Activated CD4-positive, alpha-beta T cell treated with anti-CD3 and anti-CD28 coated beads, Interleukin-2, amount 50 U/mL, for 48 hours (primary cell): Measurements from ENCODE around the gene TMEM245.
"Not testable (repeated sequence)": the region's sequence is repeated elsewhere in the genome, so short reads cannot be mapped to it uniquely, and the experiment has no call there.

Experiments used
- DNase-seq, 2 experiments: peaks; one replicate each; pipeline ENCODE4 v3.0.0-alpha.2; 2020

Gene TMEM245

GRCh38 chr9:108972626-108973209, 147.0 kb downstream of the TMEM245 start:
- no peak for DNase-seq

GRCh38 chr9:108972186-108972585, 147.6 kb downstream of the TMEM245 start:
- no peak for DNase-seq

GRCh38 chr9:108971392-108971791, 148.4 kb downstream of the TMEM245 start:
- not testable (repeated sequence) for DNase-seq

GRCh38 chr9:108967916-108968315, 151.8 kb downstream of the TMEM245 start:
- DNase-seq, result no peak
